Astrocyte (in vitro differentiated cells and primary cell): ENCODE results near the gene GRK2.

Source experiments
- CTCF ChIP-seq: IDR thresholded peaks from 2 replicates; pipeline ENCODE4 v1.5.1; 2011; ENCODE audit warnings: low read depth, mild to moderate bottlenecking, inconsistent platforms, low read length, moderate library complexity; ENCODE audit not compliant: insufficient read depth
- EZH2 ChIP-seq: IDR thresholded peaks from 2 replicates; pipeline ENCODE4 v1.6.1; 2012; ENCODE audit warnings: mild to moderate bottlenecking, low read length, inconsistent platforms; ENCODE audit not compliant: insufficient read depth

DNA sequence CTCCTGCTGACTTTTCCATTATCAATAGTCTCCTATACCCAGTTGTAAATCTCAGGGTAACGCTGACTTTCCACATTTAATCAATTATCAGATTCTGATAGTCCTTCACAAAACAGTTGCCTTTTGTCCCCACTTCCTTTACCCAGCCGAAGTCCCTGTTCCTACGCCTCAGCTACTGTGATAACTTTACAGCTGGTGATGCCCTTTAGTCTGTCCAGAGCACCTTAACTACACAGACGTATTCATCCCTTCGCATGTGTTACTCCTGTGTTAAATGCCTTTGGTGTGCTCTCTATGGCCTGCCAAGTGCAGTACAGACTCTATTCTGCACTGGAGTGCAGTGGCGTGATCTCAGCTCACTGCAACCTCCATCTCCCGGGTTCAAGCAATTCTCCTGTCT is 57.3 kb downstream of the GRK2 start:
- TF ChIP-seq CTCF (no peak), EZH2 (no peak)
